ENCODE results near the gene SFTPD.
"Not testable (repeated sequence)": the region's sequence is repeated elsewhere in the genome, so short reads cannot be mapped to it uniquely, and the experiment has no call there.

Gene SFTPD

DNA sequence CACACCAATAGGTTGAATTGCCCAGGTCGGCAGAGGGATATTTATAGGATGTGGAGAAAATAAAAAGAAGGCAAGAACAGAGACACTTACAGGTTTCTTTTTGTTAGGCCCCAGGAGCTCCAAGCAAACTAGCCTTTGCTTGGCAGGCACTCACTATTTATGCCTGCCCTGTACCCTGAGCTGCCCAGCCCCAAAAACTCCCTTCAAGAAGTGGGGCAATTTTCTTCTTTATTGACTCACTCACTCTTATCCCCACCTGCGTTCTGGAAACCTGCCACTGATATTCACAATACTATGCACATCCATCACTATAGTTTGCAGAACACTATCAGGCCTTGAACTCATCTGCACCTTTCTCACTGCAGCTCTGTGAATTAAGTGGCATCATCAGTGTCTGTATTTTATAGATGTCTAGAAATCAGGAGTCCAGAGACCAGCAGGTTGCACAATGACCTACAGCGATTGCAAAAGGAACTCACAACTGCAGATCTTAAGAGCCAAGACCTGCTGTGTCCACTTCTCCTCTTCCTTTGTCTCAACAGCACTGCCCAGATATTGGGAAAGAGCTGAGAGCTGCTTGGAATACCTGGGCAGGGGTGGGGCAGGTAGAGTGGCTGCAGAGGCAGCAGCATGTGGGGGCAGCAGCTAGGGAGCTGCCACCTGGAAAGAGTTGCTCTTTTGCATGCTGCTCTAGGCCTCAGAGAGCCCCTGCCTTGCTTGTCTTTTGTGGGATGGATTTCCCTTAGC lies at the start of gene SFTPD:
TSS of gene SFTPD (minus strand) at position 130 of the 747 bp plus-strand sequence. CDS start 2,446 bp downstream, outside the sequence.
- DNase-seq: no peak

DNA sequence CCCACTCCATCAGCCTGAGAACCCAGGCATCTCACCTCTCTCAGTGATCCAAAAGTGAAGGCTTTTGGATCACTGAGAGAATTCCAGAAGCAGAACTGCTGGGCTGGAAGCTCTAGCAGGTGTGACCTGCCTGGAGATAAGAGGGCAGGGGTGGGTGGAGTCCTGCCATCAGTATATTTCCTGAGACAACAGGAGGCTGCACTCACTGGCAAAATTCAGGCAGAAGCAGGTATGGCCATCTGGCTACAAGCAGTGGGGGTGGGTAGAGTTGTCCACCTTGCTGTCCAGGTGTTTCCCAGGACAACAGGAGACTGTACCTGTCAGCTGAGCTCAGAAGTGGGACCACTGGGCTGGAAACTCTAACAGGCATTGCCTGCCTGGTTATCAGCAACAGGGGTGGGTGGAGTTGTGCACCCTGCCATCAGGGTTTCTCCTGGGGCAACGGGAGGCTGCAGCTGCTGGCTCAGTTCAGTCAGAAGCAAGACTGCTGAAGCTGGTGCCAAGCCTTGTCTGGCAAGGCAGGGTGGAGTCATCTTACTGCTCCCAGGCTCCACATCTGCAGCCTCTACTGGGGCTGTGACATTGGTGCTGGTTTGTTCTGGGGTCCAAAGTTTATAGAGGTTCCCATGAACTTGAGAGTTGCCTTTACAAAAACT lies 47.2 kb upstream of the SFTPD start:
- peak; percentile 78 for DNase-seq

DNA sequence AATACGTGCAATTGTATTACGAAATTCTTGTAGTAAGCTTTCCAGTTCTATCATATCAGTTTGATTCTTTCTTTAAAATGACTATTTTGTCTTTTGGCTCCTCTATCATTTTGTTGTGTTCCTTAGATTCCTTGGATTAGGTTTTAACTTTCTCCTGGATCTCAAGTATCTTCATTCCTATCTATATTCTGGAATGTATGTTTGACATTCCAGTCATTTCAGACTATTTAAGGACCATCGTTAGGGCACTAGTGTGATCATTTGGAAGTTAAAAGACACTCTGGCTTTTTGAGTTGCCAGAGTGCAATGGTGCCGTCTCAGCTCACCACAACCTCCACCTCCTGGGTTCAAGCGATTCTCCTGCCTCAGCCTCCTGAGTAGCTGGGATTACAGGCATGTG lies 45.7 kb upstream of the SFTPD start:
- DNase-seq: no peak

DNA sequence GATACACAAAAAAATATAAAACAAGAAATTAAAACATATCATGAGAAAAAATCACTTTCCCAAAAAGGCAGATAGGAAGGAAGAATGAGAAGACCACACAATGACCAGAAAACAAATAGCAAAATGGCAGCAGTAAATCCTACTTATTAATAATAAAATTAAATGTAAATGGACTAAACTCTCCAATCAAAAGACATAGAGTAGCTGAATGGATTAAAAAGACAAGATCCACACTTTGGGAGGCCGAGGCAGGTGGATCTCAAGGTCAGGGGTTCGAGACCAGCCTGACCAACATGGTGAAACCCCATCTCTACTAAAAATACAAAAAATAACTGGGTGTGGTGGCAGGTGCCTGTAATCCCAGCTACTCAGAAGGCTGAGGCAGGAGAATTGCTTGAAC lies 39.3 kb upstream of the SFTPD start:
- not testable (repeated sequence) for DNase-seq

DNA sequence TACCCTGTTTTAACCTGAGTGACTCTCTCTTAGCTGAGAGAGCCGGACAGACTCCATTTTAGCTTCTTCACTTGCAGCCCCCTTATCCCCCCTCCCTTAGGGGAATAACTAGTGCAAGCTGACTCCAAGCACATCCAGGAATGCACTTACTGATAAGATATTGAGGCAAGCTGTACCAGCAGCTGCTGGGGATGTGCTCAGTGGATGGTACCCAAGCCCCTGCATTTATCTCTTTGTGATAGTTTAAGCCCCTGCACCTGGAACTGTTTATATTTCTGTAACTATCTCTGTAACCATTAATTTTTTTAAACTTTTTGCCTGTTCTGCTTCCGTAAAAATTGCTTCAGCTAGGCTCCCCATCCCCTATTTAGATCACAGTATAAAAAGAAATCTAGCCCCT lies 37.8 kb upstream of the SFTPD start:
- DNase-seq: not testable (repeated sequence)

DNA sequence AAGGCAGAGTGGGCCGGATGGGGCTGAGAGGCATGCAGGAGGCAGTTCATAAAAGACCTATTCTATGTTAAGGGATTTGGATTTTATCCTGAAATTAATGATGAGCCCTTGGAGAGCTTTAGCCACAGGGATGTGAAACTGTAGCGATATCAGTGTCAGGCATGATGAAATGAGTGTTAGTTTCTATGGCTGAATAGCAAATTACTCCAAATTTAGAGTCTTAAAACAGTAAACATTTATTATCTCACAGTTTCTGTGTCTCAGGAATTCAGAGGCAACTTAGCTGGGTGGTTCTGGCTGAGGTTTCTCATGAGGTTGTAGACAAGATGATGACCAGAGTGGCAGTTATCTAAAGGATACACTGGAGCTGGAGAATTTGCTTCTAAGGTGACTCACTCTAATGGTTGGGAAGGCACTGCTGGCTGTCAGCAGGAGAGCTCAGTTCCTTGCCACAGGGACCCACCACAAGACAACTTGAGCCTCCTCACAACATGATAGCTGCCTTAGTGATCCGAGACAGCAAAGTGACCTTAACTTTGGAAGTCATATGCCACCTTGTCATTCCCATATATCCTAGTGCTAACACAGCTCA lies 36.7 kb upstream of the SFTPD start:
- DNase-seq: no peak

DNA sequence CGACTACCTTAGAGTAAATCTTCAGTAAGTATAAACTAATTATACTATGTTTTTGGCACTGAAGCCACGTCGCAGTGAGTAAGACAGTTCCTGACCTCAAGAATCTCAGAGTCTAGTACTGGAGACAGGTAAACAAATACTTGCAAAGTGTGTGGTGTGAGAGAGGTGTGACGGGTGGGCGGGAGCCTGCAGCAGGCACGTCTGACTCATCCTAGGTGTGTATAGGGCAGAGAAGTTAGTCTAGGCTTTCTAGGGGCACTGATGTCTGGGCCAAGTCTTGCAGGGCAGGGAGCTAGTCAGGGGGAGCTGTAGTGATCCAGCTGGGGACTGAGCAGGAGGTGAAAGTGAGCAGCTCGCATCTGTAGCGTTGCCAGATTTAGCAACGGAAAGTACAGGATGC lies 35.9 kb upstream of the SFTPD start:
- peak; percentile 76 for DNase-seq

DNA sequence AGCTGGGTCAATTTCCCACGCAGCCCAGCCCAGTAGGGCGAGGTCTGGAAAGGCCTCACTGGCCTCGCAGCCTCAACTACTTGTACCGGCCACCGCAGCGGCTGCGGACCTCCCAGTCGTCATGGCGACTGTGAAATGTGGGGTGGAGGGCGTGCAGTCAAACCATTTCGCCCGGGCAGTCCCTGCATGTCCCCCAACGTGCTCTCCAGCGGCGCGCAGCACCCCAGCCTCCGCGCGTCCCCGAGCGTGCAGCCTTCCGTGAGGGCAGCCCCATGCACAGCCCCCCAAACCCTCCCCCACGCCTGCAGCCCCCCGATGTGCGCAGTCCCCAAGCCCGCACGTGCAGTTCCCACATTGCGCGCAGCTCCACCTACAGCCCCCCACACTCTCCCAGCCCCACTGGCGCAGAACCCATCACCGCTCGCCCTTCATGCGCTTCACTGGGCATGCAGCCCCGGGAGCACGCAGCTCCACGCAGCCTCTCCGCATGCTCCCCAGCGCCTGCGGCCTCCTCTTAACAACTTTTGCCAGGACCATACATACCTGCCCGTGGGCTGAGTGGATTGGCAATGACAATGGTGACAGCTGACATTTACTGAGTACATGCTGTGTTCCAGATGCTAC lies 34.5 kb upstream of the SFTPD start:
- no peak for DNase-seq

DNA sequence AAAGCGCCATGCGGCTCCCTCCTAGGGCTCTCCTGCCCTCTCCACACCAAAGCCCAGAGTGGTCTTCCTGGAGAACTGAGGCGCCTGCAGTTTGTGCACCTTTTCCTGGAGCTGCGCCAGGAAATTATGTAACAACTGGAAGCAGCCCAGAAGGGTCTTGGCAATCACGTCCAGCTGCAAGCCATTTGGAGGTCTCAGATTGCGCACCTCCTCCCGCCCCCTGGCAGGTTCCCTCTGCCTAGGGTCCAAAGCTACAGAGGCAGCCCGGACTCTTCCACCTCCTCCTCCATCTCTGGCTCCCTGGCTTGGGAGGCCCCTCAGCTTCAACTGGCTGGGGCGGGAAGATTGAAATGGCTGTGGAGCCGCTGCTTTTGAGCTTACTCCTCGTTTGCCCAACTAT lies 34.0 kb upstream of the SFTPD start:
- DNase-seq: peak; percentile 22

DNA sequence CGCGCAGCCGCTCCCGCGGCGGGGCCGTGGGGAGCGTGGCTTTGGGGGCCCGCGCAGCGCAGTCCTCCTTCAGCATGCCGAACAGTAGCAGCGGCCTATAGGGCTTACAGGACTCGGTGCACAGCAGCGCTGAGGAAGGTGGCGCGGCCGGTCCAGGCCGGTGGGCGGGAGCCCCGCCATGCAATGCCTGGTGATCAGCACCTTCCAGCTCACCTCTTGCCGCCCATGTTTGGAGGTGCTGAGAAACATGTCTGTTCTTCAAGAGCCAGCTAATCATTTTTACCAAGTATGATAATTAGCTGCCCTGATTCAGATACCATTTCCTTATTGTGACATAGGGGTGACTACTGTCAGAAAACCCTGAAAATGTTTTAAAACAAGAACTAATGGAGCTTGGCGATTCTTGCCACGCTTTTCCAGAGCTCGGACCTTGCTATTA lies 33.5 kb upstream of the SFTPD start:
- peak; percentile 86 for DNase-seq

DNA sequence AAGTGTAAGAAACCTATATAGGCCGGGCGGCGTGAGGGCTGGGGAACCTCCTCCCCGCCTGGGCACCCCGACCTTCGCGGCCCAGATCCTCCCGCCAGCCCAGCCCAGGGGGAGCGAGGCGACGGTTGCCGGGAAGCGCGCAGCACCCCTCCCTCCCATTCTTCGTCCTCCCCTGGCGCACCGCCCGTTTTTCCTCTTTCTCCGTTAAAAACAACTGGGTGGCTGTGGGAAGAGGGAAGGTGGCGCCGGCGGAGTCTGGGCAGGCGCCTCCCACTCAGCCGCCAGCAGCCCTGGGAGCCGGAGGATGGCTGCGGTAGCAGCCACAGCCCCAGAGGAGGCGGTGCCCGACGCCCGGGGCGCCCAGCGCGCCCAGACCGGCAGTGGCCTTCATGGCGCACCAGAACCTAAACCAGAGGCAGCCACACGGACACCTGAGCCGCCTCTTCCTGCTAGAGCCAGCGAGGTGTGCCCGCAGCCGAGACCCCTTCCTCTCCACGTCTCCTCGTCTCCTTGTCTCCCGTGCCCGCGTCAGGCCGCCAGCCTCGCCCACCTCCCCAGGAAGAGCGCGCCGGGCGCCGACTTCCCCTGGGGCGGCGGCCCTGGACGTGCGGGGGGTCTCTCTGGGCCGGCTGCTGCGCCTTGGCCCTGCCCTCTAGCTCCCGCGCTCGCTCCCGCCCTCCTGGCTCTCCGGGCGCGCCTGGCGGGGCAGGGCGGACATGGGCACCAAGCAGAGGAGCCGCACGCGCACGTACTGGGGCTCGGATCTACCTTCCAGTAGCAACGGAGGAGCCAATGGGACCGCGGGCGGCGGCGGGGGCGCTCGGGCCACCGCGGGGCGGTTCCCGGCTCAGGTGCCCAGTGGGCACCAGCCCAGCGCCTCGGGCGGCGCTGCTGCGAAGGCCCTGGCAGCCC lies 32.8 kb upstream of the SFTPD start:
- DNase-seq: peak; percentile 94

DNA sequence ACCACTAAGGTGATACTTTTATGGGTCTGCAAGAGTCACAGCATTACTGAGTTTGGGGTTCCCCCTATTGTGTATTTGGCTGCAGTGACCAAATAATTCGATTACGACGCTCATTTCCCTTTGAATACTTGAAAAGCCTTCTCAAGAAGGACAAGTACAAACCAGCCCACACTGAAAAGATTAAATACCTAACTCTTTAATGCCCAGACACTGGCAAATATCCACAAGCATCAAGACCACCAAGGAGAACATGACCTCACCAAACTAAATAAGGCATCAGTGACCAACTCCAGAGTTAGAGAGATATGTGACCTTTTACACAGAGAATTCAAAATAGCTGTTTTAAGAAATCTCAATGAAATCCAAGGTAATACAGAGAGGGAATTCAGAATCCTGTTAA lies 31.8 kb upstream of the SFTPD start:
- peak; percentile 36 for DNase-seq

DNA sequence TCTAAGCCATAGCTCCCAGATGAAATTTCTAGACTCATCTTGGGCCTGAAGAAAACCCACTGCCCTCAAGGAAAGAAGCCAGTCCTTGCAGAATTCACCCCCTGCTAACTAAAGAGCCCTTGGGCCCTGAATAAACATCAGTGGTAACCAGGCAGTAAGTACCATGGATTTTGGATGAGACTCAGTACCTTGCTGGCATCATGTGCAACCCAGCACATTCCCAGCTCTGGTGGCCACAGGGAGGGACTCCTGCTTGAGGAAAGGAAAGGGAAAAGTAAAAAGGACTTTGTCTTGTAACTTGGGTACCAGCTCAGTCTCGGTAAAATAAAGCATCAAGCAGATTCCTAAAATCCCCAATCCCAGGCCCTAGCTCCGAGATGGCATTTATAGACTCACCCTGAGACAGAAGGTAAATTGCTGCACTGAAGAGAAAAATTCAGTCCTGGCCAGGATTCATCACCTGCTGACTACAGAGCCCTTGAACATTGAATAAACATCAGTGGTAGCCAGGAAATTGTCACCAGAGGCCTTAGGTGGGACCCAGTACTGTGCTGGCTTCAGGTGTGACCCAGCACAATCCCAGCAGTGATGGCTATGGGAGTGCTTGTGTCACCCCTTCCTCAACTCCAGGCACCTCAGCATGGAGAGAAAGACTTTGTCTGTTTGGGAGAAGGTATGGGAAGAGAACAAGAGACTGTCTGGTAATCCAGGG lies 31.2 kb upstream of the SFTPD start:
- DNase-seq: peak; percentile 80

DNA sequence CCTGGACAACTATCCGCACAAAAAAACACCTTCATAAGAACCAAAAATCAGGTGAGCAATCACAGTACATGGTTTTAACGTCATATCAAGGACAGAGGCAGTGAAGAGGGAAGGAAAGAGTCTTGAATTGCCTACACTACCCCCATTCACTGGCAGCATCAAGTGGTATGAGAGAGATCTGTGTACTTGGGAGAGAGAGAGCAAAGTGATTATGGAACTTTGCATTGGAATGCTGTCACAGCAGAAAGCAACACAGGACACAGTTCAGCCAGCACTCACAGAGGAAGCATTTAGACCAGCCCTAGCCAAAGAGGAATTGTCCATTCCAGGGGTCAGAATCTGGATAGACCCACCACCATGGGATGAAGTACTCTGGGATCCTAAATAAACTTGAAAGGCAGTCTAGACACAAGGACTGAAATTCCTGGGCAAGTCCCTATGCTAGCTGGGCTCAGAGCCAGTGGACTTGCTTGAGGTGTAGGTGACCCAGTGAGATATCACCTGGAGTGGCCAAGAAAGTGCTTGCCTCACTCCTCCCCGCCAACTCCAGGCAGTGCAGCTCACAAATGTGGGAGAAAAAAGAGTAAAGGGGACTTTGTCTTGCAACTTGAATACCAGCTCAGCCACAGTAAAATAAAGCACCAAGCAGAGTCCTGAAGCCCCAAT lies 30.5 kb upstream of the SFTPD start:
- DNase-seq: peak; percentile 24

DNA sequence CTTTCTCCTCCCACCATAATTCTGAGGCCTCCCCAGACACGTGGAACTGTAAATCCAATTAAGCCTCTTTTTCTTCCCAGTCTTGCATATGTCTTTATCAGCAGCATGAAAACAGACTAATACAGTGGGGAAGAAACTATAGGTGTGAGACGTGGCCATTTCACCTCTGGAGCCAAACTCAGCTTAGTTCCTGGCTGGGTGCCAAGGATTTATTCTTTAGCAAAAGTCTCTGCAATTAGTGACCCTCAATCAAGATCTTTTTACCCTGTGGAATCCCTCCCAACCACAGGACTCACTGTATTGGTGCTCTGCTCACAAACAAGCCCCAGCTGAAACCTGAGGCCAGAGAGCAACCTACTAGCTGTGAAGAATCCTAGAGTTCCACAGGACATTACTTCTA lies 28.1 kb upstream of the SFTPD start:
- no peak for DNase-seq

DNA sequence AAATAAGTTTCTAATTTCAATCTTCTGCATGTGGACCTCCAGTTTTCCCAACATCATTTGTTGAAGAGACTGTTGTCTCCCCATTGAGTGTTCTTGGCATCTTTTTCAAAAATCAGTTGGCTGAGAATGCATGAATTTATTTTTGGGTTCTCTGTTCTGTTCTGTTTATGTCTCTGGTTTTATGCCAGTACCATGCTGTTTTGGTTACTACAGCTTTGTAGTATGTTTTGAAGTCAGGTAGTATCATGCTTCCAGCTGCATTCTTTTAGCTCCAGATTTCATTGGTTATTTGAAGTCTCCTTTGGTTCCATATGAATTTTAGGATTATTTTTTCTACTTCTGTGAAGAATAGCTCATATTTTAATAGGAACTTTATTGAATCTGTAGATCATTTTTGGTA lies 21.2 kb upstream of the SFTPD start:
- no peak for DNase-seq

DNA sequence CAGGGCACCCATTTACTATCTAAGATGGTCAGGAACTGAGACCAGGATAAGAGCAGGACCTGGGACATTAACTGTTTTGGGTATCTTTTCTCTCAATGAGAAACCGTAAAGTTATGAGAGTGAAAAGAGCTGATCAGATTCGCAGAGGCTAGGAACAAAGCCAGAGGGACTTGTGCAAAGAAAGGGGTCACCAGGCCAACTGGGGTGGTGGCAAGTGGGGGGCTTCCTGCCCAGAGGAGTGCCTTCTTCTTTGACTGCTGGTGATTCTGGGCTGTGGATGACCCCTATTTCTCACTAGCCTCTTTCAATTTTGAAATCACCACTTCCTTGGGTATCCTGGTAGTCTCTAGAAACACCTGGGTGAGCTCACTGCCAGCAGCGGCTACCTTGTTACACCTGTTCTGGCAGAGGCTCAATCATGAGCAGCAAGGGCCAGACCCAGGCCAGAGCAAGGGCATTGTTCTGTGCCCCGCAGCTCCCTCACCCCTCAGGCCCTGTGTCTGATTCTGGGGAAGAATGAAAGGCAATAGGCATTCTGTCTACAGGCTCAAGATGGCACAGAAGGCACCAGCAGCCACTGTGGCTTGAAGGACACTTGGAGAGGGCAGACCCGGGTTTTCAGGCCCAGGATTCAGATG lies 999 bp downstream of the SFTPD start:
- peak; percentile 59 for DNase-seq

DNA sequence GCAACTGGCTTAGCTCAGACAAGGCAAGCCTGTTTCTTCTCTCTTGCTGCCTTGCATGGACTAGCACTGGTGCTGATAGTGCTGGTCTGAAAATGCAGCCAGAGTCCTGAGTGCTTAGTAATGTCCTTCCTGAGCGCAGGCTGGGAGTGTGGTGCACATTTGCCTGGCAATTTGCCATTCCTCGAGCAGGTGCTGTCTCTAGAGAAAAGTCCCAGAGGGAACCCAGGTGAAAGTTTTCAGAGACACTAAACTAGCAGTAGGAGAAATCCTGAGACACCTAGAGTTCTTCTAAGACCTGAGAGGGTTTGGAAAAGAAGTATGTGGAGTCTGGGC lies 1.9 kb downstream of the SFTPD start:
- peak; percentile 84 for DNase-seq

DNA sequence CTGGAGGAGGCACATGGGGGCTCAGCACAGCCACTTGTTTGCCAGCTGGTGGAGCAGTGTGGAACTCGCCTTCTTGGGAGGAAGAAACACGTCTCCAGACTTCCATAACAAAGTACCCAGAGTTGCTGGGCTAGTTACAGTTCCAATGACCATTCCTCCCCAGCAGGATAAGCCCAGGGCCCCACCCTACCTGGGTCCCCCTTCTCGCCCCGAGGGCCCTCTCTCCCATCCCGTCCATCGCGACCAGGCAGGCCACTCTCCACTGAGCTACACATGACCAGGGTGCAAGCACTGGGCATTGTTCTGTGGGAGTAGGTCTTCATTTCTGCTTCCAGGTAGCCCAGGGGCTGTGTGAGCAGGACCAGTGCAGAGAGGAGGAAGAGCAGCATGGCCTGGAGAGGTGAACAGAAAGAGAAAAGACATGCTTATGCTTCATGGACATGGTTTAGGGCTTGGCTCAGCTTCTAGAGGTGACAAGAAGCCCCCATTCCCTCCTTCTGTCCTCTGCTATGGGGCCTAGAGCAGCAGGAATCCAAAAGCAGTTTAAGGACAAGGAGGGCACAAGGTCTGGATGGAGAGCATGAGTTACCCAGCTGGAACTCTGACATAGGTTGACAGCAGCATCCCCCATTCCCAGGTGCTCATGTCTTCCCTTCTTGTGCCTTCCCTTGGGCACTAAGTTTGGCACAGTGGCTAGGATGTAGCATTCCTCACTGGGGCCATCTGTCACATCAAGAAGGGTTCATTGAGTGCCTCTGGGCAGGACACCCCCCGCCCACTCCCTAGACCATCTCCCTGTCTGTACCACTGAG lies 2.4 kb downstream of the SFTPD start:
- no peak for DNase-seq
